ENCODE data around the gene CTTNBP2NL. TPM values are rescaled to one million over a fixed set of nuclear protein-coding genes. Genes with fewer than 3 reads are reported as not detected.
"Not testable (repeated sequence)": the region's sequence is repeated elsewhere in the genome, so short reads cannot be mapped to it uniquely, and the experiment has no call there.

The CTTNBP2NL gene
- total RNA-seq, 1 donor from 2014 or later = 47.9 TPM

GRCh38 chr1:112417271-112417670, 21.3 kb downstream of the CTTNBP2NL start:
- Mint-ChIP-seq H3K4me3 (no peak overlapping the region), H3K36me3 (peaks cover 27% of the 10 kb centered on the region)
- no peak for DNase-seq (ENCODE audit: extremely low spot score, unreplicated experiment)

DNA sequence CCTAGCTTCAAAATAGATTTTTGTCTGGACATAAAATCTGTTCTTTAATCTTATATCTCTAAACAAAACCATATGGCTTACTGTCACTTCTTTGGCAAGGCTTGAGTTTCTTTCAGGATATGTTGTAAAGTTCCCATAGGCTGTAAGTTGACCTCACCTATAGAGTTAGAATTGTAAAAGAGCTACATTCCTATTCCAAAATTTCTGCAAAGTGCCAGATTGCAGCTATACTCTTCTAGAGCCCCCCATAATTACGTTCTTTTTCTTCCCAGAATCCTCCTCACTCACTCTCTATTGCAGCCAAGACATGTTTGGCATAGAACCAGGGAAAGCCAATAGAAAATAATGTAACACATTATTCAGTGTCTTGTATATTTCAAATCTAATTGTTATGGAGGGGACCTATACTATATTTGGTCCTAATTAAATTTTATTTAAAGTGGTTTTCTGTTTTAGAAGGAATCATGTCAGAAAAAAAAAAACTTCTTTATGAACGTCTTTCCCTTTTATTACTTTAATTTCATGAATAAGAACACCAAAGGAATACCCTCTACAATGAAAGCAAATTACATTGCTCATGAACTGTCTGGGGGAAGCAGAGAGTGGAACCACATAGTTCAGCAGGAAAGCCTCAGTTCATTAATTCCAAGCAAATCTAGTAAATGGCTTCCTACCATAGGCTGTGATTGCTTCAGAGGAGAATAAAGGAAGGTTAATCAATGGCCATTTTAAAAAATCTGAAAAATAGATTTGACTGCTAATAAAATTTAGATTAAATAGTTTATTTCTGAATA, 22.3 kb downstream of the CTTNBP2NL start:
- DNase-seq (ENCODE audit: extremely low spot score, unreplicated experiment) = no peak
- Mint-ChIP-seq H3K27me3 (no peaks in the 10 kb centered on the region), H3K4me1 (ENCODE audit: unreplicated experiment) (peaks cover 7% of the 10 kb centered on the region), H3K9me3 (no peaks in the 10 kb centered on the region), H3K4me3 (no peak overlapping the region), H3K36me3 (peaks cover 29% of the 10 kb centered on the region), H3K27ac (no peak overlapping the region)
- TF ChIP-seq, protein P1, sequence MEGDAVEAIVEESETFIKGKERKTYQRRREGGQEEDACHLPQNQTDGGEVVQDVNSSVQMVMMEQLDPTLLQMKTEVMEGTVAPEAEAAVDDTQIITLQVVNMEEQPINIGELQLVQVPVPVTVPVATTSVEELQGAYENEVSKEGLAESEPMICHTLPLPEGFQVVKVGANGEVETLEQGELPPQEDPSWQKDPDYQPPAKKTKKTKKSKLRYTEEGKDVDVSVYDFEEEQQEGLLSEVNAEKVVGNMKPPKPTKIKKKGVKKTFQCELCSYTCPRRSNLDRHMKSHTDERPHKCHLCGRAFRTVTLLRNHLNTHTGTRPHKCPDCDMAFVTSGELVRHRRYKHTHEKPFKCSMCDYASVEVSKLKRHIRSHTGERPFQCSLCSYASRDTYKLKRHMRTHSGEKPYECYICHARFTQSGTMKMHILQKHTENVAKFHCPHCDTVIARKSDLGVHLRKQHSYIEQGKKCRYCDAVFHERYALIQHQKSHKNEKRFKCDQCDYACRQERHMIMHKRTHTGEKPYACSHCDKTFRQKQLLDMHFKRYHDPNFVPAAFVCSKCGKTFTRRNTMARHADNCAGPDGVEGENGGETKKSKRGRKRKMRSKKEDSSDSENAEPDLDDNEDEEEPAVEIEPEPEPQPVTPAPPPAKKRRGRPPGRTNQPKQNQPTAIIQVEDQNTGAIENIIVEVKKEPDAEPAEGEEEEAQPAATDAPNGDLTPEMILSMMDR (conservative IDR thresholded peaks at IDR 0.05) = no peak

More at GRCh38 chr1:112417271-112417670, 21.3 kb downstream of the CTTNBP2NL start:
- TF ChIP-seq, protein P1 (conservative IDR thresholded peaks at IDR 0.05) = no peak
- Mint-ChIP-seq H3K27me3 (no peaks in the 10 kb centered on the region), H3K9me3 (no peaks in the 10 kb centered on the region), H3K27ac (no peak overlapping the region), H3K4me1 (ENCODE audit: unreplicated experiment) (peaks cover 7% of the 10 kb centered on the region)

DNA sequence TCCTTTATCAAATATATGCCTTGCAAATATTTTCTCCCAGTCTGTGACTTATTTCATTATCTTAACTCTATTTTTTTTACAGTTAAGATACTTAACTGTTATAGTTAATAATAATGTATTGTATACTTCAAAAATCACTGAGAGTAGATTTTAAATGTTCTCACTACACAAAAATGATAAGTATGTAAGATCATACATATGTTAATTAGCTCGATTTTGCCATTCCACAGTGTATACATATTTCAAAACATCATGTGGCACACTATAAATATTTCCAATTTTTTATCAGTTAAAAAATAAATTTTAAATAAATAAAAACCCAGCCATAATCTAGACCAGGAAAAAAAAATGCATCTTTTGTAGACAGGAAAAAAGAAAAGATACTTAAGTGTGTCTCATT, 27.2 kb downstream of the CTTNBP2NL start:
- Mint-ChIP-seq H3K9me3 (no peaks in the 10 kb centered on the region), H3K4me1 (ENCODE audit: unreplicated experiment) (peaks cover 4% of the 10 kb centered on the region), H3K36me3 (peaks cover 26% of the 10 kb centered on the region), H3K27ac (no peak overlapping the region), H3K27me3 (no peaks in the 10 kb centered on the region), H3K4me3 (no peak overlapping the region)
- TF ChIP-seq, protein P1 (conservative IDR thresholded peaks at IDR 0.05) = no peak
- DNase-seq (ENCODE audit: extremely low spot score, unreplicated experiment) = no peak

DNA sequence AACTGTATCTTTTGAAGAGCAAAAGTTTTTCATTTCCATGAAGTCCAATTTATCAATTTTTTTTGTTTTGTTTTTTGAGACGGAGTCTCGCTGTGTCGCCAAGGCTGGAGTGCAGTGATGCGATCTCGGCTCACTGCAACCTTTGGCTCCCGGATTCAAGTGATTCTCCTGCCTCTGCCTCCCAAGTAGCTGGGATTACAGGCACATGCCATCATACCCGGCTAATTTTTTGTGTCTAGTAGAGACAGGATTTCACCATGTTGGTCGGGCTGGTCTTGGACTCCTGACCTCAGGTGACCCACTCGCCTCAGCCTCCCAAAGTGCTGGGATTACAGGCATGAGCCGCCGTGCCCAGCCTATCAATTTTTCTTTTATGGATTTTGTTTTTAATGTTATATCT, 27.7 kb downstream of the CTTNBP2NL start:
- H3K4me3 Mint-ChIP-seq; H3K27ac Mint-ChIP-seq; H3K4me1 Mint-ChIP-seq (ENCODE audit: unreplicated experiment); DNase-seq (ENCODE audit: extremely low spot score, unreplicated experiment); H3K9me3 Mint-ChIP-seq; H3K27me3 Mint-ChIP-seq: not testable (repeated sequence)
- H3K36me3 Mint-ChIP-seq = peaks cover 26% of the 10 kb centered on the region

- H3K27ac Mint-ChIP-seq = no peak overlapping the region
- no peaks in the 10 kb centered on the region for H3K9me3 Mint-ChIP-seq
- no peak for DNase-seq (ENCODE audit: extremely low spot score, unreplicated experiment)
- TF ChIP-seq, protein P1 (conservative IDR thresholded peaks at IDR 0.05) = no peak
- H3K4me3 Mint-ChIP-seq = no peak overlapping the region
- H3K36me3 Mint-ChIP-seq = peaks cover 11% of the 10 kb centered on the region
- H3K4me1 Mint-ChIP-seq (ENCODE audit: unreplicated experiment) = no peaks in the 10 kb centered on the region
- no peaks in the 10 kb centered on the region for H3K27me3 Mint-ChIP-seq
These were observed 33.7 kb downstream of the CTTNBP2NL start for GRCh38 chr1:112429749-112430148.

- Mint-ChIP-seq H3K4me3 (no peak overlapping the region), H3K9me3 (no peaks in the 10 kb centered on the region), H3K36me3 (peaks cover 8% of the 10 kb centered on the region), H3K27ac (no peak overlapping the region), H3K27me3 (no peaks in the 10 kb centered on the region), H3K4me1 (ENCODE audit: unreplicated experiment) (no peaks in the 10 kb centered on the region)
- TF ChIP-seq, protein P1 (conservative IDR thresholded peaks at IDR 0.05) = no peak
- no peak for DNase-seq (ENCODE audit: extremely low spot score, unreplicated experiment)
These were observed 35.0 kb downstream of the CTTNBP2NL start for GRCh38 chr1:112431038-112431437.

Measured in type B pancreatic cell (in vitro differentiated cells).